Loucy (cell line): ENCODE measurements around the gene ATRNL1.

Experiments
- EZH2phosphoT487 ChIP-seq: fragments of 200-600 bp; IDR thresholded peaks from 2 replicates; pipeline ENCODE4 v1.6.1; 2018; ENCODE audit warnings: antibody characterized with exemption, mild to moderate bottlenecking, moderate library complexity, borderline replicate concordance
- TF ChIP-seq, protein P1 (sequence below): fragments of 200-600 bp; sonication (generic); conservative IDR thresholded peaks from 2 replicates; pipeline ENCODE4 v1.5.1; 2014; ENCODE audit warnings: mild to moderate bottlenecking, antibody characterized with exemption, low read length

DNA sequence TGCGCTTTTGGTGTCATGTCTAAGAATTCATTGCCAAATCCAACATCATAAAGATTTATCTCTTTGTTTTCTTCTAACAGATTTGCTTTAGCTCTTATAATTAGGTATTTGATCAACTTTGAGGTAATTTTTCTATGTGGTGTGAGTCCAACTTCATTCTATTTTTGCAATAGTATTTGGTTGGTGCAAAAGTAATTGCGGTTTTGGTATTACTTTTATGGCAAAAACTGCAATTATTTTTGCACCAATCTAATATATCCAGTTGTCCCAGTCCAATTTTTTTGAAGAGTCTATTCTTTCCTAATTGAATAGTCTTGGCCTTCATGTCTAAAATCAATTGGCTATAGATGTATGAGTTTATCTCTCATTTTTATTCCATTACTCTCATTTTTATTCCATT, 535.5 kb downstream of the ATRNL1 start:
- TF ChIP-seq, protein P1, sequence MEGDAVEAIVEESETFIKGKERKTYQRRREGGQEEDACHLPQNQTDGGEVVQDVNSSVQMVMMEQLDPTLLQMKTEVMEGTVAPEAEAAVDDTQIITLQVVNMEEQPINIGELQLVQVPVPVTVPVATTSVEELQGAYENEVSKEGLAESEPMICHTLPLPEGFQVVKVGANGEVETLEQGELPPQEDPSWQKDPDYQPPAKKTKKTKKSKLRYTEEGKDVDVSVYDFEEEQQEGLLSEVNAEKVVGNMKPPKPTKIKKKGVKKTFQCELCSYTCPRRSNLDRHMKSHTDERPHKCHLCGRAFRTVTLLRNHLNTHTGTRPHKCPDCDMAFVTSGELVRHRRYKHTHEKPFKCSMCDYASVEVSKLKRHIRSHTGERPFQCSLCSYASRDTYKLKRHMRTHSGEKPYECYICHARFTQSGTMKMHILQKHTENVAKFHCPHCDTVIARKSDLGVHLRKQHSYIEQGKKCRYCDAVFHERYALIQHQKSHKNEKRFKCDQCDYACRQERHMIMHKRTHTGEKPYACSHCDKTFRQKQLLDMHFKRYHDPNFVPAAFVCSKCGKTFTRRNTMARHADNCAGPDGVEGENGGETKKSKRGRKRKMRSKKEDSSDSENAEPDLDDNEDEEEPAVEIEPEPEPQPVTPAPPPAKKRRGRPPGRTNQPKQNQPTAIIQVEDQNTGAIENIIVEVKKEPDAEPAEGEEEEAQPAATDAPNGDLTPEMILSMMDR = no peak
- no peak for TF ChIP-seq EZH2phosphoT487
